Lung (tissue), 12 donors: ENCODE results near the gene SLC35A5. TPM values are rescaled to one million over a fixed set of nuclear protein-coding genes. Genes with fewer than 3 reads are reported as not detected.
"Not testable (repeated sequence)": the region's sequence is repeated elsewhere in the genome, so short reads cannot be mapped to it uniquely, and the experiment has no call there.

ENCODE experiments used
- ATAC-seq: fragments of 200-7000 bp; cut with Tn5 transposase; one replicate; pipeline ENCODE4 v1.9.1; 2020; ENCODE audit warnings: moderate number of reproducible peaks; ENCODE audit not compliant: insufficient read depth, low FRiP score
- DNase-seq, 3 donors: peaks; one replicate each; pipeline ENCODE4 v3.0.0-alpha.2; 2013 to 2017
- H3K27ac ChIP-seq, 2 donors: one replicate each; pipeline ENCODE4 v1.5.1; 2013; ENCODE audit warnings: mild to moderate bottlenecking in 2 of 2, moderate library complexity in 2 of 2, control low read depth in 1 of 2, inconsistent platforms in 1 of 2, low read depth in 1 of 2, low read length in 1 of 2
- H3K27me3 ChIP-seq, 3 donors: one replicate each; pipeline ENCODE4 v1.5.1; 2013; ENCODE audit warnings: low read length in 2 of 3; ENCODE audit not compliant: control insufficient read depth in 3 of 3, insufficient read depth in 3 of 3
- H3K36me3 ChIP-seq, 4 donors: one replicate each; pipeline ENCODE4 v1.5.1; 2013; ENCODE audit warnings: low read length in 4 of 4, mild to moderate bottlenecking in 1 of 4, moderate library complexity in 1 of 4; ENCODE audit not compliant: control insufficient read depth in 4 of 4, insufficient read depth in 4 of 4
- H3K4me1 ChIP-seq, 5 donors: one replicate each; pipeline ENCODE4 v1.5.1; 2013; ENCODE audit warnings: low read length in 5 of 5, mild to moderate bottlenecking in 2 of 5, moderate library complexity in 1 of 5; ENCODE audit not compliant: control insufficient read depth in 5 of 5, insufficient read depth in 5 of 5
- H3K4me3 ChIP-seq: one replicate; pipeline ENCODE4 v1.5.1; 2013; ENCODE audit warnings: mild to moderate bottlenecking, control low read depth, moderate library complexity
- H3K9ac ChIP-seq, 2 donors: one replicate each; pipeline ENCODE4 v1.5.1; 2013; ENCODE audit warnings: low read length in 2 of 2, control low read depth in 1 of 2; ENCODE audit not compliant: insufficient read depth in 1 of 2
- H3K9me3 ChIP-seq, 4 donors: one replicate each; pipeline ENCODE4 v1.5.1; 2013; ENCODE audit warnings: low read length in 3 of 4, mild to moderate bottlenecking in 1 of 4, moderate library complexity in 1 of 4; ENCODE audit not compliant: control insufficient read depth in 4 of 4, insufficient read depth in 3 of 4
- WGBS, 2 donors: extraction: QIAGEN DNeasy Blood & Tissue Kit; methylation state at CpG; one replicate each; pipeline ENCODE4 v1.1.7; 2013; 5-methylcytosine and 5-hydroxymethylcytosine counted together
- polyA plus RNA-seq, 2 donors: library from polyadenylated mRNA; stranded (reverse); fragments of 200-250 nt; gene quantifications; one replicate each; pipeline ENCODE4 v1.2.1, GENCODE V29; 2013
- total RNA-seq, 2 donors: library from RNA; depleted of rRNA in 1 of 2; stranded (reverse); fragments of >200 nt in 1 of 2; gene quantifications; one replicate each; pipeline ENCODE4 v1.2.1, GENCODE V29; 2014 to 2021
- TF ChIP-seq, protein P1 (sequence below): IDR thresholded peaks from 2 replicates; pipeline ENCODE4 v1.5.1; 2012; ENCODE audit warnings: mild to moderate bottlenecking; ENCODE audit errors: control extremely low read depth, extremely low read depth
- donor health status: control.
- donor health status: control.
- donor health status: Bipolar disorder and iron deficiency.
- donor health status: healthy.
- donor health status: DM: yes; HTN: yes; CAD: no.

SLC35A5 gene
- total and polyA plus RNA-seq, 4 donors: 11.1 to 63.3 (median 25.1) TPM

DNA sequence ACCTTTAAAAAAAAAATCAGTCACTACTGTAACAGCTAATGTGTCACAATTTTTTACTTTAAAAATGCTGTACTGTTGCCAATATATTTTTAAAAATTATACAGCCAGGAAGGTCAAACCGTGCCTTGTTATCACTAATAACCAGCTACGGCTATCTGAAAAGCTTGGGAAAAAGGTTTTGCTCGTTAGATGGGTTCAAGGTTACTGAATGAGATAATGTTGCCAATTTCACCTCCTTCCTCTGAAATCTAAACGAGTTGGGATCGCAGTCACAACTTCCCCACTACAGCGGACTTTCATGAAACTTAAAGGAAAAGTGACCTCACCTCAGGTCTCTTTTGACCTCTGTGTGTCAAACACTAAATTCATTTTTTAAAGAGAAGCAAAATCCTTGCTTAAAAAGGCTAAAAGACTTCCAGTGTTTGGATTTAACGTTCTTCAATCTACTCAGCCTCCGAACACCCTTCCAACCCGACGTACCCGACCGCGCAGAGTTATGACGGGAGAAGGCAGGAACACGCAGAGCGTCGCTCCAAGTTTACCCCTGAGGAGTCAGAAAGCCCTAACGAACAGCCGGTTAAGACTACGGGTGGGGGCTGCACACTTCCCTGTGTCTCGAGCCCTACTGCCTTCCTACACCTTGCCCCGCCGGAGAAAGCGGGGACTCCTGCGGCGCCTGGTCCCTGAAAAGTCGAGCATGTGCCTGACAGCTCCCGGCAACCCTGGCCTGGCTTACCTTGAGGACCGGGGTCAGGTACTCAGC, 943 bp upstream of the SLC35A5 start:
- Histone ChIP-seq H3K9ac (peak overlapping the region; percentile 51 to 91), H3K9me3 (no peaks in the 10 kb centered on the region), H3K27ac (peak overlapping the region; percentile 83 to 97), H3K36me3 (peaks cover 0 to 6% (median 0%) of the 10 kb centered on the region in 4 donors), H3K4me1 (peaks cover 0 to 20% (median 8%) of the 10 kb centered on the region in 5 donors), H3K27me3 (no peaks in the 10 kb centered on the region), H3K4me3 (peak overlapping the region; percentile 90)
- ATAC-seq (peak; percentile 27), DNase-seq (peak; percentile 87 to 92 (median 91))
- 0% methylated on average over 29 of the region's 29 CpGs for WGBS, 2 donors
- TF ChIP-seq, protein P1, sequence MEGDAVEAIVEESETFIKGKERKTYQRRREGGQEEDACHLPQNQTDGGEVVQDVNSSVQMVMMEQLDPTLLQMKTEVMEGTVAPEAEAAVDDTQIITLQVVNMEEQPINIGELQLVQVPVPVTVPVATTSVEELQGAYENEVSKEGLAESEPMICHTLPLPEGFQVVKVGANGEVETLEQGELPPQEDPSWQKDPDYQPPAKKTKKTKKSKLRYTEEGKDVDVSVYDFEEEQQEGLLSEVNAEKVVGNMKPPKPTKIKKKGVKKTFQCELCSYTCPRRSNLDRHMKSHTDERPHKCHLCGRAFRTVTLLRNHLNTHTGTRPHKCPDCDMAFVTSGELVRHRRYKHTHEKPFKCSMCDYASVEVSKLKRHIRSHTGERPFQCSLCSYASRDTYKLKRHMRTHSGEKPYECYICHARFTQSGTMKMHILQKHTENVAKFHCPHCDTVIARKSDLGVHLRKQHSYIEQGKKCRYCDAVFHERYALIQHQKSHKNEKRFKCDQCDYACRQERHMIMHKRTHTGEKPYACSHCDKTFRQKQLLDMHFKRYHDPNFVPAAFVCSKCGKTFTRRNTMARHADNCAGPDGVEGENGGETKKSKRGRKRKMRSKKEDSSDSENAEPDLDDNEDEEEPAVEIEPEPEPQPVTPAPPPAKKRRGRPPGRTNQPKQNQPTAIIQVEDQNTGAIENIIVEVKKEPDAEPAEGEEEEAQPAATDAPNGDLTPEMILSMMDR: no peak

DNA sequence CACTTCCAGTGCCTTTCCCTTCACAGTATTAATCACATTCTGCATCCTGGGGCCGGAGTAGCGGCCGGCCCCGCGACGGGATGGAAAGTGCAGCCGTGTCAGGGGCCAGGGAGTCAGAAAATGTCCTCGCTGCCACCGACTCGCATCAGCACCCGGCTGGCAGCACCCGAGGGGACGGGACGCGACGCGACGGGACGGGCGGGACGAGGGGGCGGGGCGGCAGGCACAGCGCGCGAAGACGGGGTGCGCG, 436 bp upstream of the SLC35A5 start:
- peaks cover 0 to 20% (median 8%) of the 10 kb centered on the region in 5 donors for H3K4me1 ChIP-seq
- TF ChIP-seq, protein P1: no peak
- DNase-seq (no peak), ATAC-seq (peak; percentile 67)
- H3K27ac ChIP-seq: peak overlapping the region; percentile 83 to 97
- H3K27me3 ChIP-seq: no peaks in the 10 kb centered on the region
- H3K36me3 ChIP-seq: peaks cover 0 to 6% (median 0%) of the 10 kb centered on the region in 4 donors
- peak overlapping the region in 1 of 2 donors; percentile 91 for H3K9ac ChIP-seq
- 0 to 1% methylated on average over 29 of the region's 29 CpGs for WGBS, 2 donors
- H3K4me3 ChIP-seq: peak overlapping the region; percentile 90
- no peaks in the 10 kb centered on the region for H3K9me3 ChIP-seq

DNA sequence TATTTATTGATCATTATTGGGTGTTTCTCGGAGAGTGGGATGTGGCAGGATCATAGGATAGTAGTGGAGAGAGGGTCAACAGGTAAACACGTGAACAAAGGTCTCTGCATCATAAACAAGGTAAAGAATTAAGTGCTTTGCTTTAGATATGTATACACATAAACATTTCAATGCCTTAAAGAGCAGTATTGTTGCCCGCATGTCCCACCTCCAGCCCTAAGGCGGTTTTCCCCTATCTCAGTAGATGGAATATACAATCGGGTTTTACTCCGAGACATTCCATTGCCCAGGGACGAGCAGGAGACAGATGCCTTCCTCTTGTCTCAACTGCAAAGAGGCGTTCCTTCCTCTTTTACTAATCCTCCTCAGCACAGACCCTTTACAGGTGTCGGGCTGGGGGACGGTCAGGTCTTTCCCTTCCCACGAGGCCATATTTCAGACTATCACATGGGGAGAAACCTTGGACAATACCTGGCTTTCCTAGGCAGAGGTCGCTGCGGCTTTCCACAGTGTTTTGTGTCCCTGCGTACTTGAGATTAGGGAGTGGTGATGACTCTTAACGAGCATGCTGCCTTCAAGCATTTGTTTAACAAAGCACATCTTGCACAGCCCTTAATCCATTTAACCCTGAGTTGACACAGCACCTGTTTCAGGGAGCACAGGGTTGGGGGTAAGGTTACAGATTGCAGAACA, 2.5 kb downstream of the SLC35A5 start:
- WGBS, 2 donors: 68 to 73% methylated on average over 13 of the region's 15 CpGs
- H3K27me3 ChIP-seq, H3K9me3 ChIP-seq, DNase-seq, H3K27ac ChIP-seq, H3K9ac ChIP-seq, ATAC-seq, H3K4me3 ChIP-seq: not testable (repeated sequence)
- Histone ChIP-seq H3K36me3 (peaks cover 0 to 12% (median 4%) of the 10 kb centered on the region in 4 donors), H3K4me1 (peaks cover 0 to 18% (median 8%) of the 10 kb centered on the region in 5 donors)

DNA sequence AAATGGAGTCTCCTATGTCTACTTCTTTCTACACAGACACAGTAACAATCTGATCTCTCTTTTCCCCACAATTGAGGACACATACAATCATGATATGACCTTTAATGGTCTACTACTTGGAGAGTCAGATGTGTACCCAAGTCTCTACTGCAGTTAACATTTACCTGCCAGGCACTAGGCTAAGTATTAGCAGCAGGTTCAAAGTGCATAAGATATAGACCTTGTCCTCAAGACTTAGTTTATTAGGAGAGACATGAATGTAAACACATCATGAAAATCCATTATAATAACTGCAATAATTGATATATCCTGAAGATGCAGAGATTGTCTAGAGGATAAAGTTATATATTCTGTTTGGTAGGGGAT, 3.1 kb downstream of the SLC35A5 start:
- ATAC-seq (no peak), DNase-seq (no peak)
- Histone ChIP-seq H3K27me3 (no peaks in the 10 kb centered on the region), H3K9ac (no peak overlapping the region), H3K27ac (no peak overlapping the region), H3K9me3 (no peaks in the 10 kb centered on the region), H3K4me1 (peaks cover 0 to 13% (median 3%) of the 10 kb centered on the region in 5 donors), H3K4me3 (no peak overlapping the region), H3K36me3 (peaks cover 0 to 15% (median 4%) of the 10 kb centered on the region in 4 donors)
- TF ChIP-seq, protein P1: no peak
